HUDEP-2 (cell line): Measurements from ENCODE around the gene ANXA1.
"Not testable (repeated sequence)": the region's sequence is repeated elsewhere in the genome, so short reads cannot be mapped to it uniquely, and the experiment has no call there.

Experiments
- DNase-seq, 76 experiments: peaks; one replicate each; lab custom pipeline; 2025; ENCODE audit not compliant: unreplicated experiment in 76 of 76; lab: John Stamatoyannopoulos, UW

Gene ANXA1

DNA sequence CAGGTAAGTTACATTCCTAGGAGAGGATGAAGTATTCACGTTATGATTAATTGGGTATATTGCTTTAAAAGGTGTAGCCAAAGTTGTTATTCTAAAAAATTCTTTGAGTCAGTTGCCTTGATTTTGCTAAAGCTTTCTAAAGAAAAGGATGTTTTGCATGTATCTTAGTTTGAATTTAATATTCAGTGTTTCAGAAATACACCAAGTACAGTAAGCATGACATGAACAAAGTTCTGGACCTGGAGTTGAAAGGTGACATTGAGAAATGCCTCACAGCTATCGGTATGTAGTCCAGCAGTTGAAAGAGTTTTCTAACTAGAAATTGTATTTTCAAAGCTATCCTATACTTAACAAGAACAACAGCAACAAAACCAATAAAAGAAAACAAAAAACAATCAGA, 14.2 kb downstream of the ANXA1 start:
- no peak for DNase-seq

DNA sequence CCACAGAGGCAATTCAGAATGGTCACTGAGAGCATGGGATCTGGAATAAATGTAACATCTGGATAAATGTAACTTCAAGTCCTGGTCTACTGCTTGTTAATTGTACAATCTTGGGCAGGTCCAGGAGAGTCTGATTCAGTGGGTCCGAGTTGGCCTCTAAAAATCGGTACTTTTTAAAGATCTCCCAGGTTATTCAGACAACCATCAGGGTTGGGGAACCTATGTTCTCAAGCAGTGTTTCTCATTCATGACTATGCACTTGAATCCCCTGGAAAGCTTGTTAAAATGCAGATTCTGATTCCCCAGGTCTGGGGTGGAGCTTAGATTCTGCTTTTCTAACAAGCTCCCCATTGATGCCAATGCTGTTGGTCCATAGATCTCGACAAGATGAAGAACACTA, 14.8 kb downstream of the ANXA1 start:
- DNase-seq: no peak

DNA sequence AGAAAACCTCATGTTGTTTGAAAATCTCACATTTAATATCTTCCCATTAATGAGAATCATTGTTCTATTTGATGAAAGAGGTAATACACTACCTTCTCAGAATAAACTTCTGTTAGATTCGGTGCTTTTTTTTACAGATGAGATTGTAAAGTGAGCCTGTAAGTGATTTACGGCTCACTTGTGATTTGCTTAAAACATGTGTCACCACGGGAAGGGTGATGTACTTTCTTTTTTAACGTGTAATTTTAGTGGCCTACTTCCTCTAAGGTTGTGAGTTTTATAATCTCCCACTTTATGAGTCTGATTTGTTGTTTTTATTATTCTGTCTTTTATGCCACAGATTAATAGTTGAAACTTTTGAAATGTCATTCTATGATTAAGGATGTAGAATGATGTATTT, 15.9 kb downstream of the ANXA1 start:
- DNase-seq: no peak

DNA sequence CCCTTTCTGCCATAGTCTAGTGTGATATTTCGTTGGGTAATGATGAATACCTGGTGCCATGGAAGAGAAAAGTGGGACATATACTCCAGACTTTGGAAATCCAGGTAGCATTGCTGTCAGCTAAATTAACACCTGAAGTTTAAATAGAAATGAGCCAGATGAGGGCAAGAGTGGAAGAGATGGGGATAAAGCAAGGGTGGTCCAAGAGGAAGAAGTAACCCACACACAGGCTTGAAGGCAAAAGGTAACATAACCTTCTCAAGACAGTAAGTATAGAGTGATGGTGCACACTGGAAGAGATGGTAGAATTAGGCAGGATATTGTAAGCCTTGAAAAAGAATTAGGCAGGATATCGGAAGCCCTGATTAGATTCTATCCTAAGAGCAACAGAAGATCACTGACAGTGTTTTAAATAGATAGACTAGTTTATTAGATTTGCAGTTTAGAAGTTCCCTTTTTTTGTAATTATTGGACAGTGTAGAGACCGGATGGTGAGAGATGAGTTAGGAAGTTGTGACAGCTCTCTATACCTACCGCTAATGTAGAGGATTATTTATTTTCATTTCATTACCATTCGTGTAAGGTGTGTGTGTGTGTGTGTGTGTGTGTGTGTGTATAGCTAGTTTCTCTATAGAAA, 16.8 kb downstream of the ANXA1 start:
- no peak for DNase-seq

GRCh38 chr9:73170185-73170957, 18.7 kb downstream of the ANXA1 start:
- DNase-seq: no peak

- no peak for DNase-seq
These were observed 21.2 kb downstream of the ANXA1 start for GRCh38 chr9:73172901-73173215.

DNA sequence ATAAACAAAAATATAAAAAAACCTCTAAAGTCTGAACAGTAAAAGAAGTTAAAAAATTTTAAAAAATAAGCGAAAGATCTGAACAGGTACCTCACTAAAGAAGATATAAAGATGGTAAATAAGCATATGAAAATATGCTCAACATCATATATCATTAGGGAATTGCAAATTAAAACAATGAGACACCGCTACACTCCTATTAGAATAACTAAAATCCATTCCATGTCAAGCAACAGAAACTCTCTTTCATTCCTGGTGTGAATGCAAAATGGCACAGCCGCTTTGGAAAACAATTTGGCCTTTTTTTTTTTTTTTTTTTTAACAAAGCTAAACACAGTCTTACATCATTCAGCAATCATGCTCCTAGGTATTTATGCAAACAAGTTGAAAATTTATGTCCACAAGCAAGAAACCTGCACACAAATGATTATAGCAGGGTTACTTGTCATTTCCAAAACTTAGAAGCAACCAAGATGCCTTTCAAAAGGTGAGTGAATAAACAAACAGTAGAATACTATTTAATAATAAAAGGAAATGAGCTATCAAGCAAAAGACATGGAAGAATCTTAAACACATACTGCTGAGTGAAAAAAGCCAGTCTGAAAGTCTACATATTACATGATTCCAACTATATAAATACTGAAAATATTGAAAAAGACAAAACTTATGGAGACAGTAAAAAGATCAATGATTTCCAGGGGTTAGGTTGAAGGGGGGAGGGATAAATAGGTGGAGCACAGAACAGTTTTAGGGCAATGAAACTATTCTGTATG, 22.1 kb downstream of the ANXA1 start:
- no peak for DNase-seq

DNA sequence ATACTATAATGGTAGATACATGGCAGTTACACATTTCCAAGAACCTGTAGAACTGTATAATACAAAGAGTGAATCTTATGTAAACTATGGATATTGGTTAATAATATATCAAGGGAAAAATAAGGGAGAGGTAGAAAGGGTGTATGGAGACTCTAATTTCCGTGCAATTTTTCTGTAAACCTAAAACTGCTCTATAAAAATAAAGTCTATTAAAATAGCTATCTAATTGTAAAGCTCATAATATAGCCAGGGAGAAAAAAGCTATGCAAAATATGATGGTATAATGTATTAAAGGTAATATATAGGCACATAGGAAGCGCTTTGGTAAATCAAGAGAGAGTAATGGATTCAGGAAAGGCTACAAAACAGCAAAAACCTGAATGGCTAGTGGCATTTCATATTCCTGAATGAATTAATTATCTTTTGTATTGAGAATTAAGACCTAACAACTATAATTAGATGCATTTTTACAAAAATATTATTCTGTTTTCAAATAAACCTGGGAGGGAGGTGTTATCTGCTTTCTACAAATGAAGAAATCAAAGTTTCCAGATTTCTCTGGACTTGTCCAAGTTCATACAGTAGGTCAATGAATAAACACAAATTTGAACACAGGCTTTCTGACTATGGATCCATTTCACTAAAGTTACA, 22.8 kb downstream of the ANXA1 start:
- DNase-seq: no peak

DNA sequence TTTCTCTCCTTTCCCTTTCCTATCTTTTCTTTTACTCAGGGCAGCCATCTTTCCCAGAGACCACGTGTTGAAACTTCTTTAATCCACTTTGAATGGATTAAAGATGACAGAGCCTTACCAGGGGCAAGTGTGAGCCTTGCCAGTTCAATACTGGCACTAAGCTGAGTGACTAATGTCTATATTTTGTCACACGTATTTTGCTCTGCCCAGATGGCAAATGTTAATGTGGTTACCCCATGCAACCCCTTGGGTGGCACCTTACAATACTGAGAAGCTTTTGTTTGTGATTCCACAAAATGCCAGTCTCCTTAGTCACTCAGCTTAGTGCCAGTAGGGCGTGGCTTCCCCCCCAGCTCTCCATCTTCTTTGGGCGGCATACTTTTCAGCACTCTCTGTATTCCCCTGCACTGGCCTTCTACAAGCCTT, 24.8 kb downstream of the ANXA1 start:
- DNase-seq: no peak

GRCh38 chr9:73178044-73178443, 26.4 kb downstream of the ANXA1 start:
- DNase-seq: no peak

DNA sequence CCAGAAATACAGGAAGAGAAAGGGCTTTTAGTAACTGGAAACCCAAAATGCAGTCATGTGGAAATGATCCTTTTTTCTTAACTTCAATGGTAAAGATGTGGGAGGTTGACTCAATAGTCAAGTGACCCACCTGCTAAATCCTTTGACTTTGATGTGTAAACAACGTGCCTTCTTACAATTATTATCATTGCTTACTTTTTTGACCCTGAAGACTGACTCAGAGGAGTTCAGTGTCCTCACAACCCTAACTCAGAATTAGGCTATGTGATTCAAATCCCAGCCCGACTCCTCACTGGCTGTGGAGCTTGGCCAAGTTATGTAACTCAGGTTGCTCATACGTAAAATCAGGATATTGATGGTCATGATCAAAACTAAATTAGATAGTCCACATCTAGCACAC, 27.9 kb downstream of the ANXA1 start:
- DNase-seq: no peak

DNA sequence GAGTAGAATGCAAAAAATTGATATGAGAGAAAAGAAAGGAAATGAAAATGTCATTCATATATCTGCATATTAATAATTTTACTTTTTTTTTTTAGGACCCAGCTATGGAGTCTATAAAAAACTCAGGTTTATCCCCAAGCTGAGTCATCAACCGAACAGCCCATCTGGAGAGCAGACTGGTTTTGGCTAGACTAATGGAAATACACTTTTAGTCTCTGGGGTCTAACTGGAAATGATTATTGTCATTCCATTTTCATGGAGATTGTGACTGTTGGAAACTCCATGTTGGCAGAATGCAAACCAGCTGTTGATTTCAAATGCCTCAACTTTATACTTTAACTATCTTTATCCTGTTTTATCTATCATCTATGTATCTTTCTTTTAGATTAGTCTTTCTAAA, 28.7 kb downstream of the ANXA1 start:
- peak in 1 of 76 experiments; percentile 12 for DNase-seq

- DNase-seq: no peak
These were observed 31.3 kb downstream of the ANXA1 start for GRCh38 chr9:73182928-73183327.

GRCh38 chr9:73183428-73183827, 31.8 kb downstream of the ANXA1 start:
- no peak for DNase-seq

GRCh38 chr9:73183917-73184861, 32.5 kb downstream of the ANXA1 start:
- DNase-seq: peak in 20 of 76 experiments; percentile 1 to 45 (median 18)

DNA sequence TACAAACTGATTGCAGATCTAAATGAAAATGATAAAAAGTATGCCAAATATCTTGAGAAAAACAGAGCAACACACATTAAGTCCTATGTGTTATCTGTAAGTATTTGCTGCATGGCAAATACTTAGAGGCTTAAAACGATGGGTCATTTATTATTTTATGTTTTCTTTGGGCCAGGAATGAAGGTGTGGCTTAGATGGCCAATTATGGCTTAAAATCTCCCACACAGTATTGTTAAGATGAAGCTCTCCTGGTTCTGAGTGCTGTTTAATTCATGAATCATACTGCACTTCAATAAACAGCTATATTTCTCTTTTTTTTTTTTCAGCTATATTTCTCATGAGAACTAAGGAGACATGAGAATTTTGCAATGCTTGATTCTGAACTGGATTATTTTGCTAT, 39.4 kb downstream of the ANXA1 start:
- DNase-seq: not testable (repeated sequence)

DNA sequence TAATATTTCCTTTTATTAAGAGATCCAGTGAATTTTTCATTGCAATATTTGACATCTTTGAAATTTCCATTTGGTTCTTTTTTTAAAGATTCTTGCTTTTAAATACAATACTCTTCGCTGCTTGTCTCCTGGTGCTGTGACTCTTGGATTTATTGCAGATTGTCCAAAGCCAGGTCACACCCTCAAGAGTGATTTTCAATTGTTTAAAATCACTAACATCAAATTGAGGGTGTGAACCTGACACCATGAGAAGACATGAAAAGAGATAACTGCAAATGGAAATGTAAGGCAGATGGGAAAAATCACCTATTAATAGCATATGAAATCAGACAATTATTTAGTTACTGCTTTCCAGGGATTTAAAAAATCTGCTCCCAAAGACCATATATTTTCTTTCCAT, 42.6 kb downstream of the ANXA1 start:
- DNase-seq: no peak

DNA sequence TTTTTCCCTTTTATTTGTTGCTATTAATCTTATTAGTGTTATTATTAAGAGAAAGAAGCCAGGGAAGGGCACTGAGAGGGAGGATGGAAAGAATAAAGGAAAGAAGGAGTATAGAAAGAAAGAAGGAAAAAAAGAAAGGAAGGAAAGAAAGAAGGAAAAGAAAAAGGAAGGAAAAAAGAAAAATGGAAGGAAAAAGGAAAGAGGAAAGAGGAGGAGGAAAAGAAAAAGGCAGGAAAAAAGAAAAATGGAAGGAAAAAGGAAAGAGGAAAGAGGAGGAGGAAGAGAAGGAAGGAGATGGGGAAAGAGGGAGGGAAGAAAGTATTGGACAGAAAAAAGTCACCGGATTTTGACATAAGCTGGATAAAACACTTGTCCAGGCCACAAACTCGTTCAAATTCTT, 47.8 kb downstream of the ANXA1 start:
- DNase-seq: no peak

DNA sequence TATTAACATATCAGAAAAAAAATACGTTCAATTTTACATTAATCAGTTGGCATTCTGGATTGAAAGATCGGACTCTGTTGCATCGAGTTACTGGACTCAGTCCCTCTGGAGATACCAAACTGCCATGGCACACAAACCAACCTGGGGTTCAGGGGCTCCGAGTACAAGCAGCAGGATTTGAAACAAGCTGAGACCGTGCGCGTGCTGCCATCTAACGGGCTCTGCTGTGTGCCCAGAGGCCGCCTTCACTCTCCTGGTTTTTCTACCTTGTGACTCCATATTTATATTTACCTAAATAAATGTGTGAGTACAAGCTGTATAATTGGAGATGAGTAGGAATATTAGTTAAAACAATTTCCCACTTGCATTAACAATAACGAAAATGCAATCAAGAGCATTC, 48.2 kb downstream of the ANXA1 start:
- peak in 1 of 76 experiments; percentile 10 for DNase-seq
